Measurements from ENCODE around the gene ANO10.
"Not testable (repeated sequence)": the region's sequence is repeated elsewhere in the genome, so short reads cannot be mapped to it uniquely, and the experiment has no call there.

The ANO10 gene

DNA sequence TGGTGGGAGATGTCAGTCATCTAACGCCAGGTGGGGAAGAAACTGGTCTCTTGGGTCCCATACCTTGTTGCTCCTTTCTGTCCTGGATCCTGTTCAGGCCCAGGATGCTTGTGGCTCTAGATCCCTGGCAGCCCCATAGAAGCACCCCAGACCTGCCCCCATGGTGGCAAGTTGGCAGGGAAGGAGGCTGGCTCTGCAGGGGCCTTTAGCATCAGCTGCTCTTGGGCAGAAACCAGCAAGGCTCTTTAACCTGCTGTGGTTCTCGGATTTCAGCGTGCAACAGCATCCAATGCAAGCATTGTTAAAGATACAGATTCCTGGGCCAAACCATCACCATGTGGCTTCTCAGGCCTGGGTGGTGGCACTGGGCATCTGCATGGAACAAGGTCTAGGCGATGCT is 259.6 kb downstream of the ANO10 start:
- no peak overlapping the region for H3K4me3 ChIP-seq (ENCODE audit: low read depth, low read length)
- TF ChIP-seq, protein P1, sequence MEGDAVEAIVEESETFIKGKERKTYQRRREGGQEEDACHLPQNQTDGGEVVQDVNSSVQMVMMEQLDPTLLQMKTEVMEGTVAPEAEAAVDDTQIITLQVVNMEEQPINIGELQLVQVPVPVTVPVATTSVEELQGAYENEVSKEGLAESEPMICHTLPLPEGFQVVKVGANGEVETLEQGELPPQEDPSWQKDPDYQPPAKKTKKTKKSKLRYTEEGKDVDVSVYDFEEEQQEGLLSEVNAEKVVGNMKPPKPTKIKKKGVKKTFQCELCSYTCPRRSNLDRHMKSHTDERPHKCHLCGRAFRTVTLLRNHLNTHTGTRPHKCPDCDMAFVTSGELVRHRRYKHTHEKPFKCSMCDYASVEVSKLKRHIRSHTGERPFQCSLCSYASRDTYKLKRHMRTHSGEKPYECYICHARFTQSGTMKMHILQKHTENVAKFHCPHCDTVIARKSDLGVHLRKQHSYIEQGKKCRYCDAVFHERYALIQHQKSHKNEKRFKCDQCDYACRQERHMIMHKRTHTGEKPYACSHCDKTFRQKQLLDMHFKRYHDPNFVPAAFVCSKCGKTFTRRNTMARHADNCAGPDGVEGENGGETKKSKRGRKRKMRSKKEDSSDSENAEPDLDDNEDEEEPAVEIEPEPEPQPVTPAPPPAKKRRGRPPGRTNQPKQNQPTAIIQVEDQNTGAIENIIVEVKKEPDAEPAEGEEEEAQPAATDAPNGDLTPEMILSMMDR (IDR thresholded peaks at IDR 0.05; ENCODE audit: low read depth, low read length), result no peak

DNA sequence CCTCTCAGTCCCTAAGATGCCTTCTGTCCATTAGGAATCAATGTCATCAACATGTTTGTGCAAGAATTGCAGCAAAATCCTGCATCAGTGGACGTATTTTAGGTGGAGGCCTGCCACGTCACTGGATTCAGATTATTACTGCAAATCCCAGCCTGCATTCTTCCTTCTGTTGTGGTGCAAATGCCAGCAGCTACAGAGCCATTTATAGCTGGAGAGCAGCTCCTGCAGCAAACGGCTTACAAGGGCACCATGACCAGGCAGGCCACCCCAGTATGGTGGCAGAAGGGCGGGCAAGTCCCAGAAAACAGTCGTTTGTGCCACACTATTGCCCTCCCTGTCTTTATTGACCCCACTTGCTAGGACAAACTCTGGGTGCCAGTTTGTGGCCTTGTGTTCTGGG is 260.7 kb downstream of the ANO10 start:
- H3K4me3 ChIP-seq (ENCODE audit: low read depth, low read length), result no peak overlapping the region
- TF ChIP-seq, protein P1 (IDR thresholded peaks at IDR 0.05; ENCODE audit: low read depth, low read length), result no peak

DNA sequence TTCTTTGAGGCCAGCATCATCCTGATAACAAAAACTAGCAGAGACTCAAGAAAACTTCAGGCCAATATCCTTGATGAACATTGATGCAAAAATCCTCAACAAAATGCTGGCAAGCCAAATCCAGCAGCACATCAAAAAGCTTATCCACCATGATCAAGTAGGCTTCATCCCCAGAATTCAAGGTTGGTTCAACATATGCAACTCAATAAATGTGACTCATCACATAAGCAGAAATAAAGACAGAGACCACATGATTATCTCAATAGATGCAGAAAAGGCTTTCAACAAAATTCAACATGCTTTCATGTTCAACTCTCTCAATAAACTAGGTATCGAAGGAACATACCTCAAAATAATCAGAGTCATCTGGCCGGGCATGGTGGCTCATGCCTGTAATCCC is 265.8 kb downstream of the ANO10 start:
- not testable (repeated sequence) for H3K4me3 ChIP-seq (ENCODE audit: low read depth, low read length)

DNA sequence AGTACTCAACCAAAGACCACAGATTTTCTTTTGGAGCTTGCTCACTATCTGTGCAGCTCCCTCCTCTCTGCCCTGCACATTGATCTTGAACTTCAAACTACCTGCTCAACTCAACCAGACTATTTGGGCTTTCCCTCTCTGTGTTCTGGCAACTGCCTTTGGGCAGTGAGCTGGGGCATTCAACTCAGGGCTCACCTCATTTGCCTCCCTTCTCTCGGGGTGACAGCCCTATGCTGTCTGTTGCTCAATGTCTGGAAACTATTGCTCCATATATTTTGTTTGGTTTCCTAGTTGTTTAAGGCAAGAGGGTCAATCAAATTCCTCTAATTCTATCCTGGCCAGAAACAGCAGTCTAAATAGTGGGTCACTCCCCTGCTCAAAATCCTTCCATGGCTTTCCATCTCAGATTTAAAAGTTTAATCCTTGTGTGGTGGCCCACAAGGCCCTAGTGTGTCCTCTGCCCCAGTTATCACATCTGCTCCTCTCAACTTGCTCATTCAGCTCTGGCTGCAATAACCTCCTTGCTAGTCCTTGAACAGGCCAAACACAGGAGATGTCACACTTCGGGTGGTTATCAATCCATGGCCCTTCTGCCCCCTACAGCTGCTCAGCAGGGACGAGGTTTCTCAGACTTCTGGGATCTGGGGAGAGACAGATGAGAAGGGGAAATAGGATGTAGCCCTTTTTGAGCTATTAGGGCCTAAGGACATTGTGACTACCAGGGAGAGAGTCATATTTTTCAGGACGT is 267.7 kb downstream of the ANO10 start:
- TF ChIP-seq, protein P1 (IDR thresholded peaks at IDR 0.05; ENCODE audit: low read depth, low read length), result no peak
- H3K4me3 ChIP-seq (ENCODE audit: low read depth, low read length), result no peak overlapping the region

DNA sequence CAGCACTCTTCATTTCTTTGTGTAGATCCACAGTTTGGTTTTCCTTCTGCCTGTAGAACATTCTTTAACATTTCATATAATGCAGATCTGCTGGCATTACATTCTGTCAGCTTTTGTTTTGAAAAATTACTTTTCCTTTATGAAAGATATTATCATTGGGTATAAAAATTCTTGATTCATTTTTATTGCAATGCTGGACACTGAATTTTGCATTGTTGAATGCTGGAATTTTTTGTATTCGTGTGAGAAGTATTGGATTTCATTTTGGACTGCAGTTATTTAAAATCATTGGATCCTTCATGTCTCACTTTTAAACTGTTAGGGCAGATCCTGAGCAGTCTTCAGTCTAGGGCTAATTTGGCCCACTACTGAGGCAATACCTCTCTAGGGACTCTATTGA is 268.4 kb downstream of the ANO10 start:
- H3K4me3 ChIP-seq (ENCODE audit: low read depth, low read length), result no peak overlapping the region
- TF ChIP-seq, protein P1 (IDR thresholded peaks at IDR 0.05; ENCODE audit: low read depth, low read length), result no peak

DNA sequence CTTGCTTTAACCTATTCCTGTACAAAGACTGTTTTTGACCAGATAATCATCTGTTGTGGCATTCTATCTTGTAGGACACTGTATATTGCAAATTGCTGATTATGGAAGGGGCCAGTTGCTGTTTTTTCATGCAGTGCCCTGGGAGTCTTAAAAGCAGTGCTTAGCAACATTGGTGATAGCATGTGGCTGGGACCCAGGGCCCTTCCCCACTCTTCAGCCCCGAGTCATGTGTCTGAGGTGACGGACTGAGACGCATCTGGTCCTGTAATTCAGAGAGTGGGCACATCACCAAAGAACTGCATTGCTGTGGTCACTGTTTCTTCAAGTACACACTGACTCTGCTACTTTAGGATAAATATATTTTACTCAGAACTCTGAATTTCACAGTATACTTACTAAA is 272.1 kb downstream of the ANO10 start:
- TF ChIP-seq, protein P1 (IDR thresholded peaks at IDR 0.05; ENCODE audit: low read depth, low read length), result no peak
- H3K4me3 ChIP-seq (ENCODE audit: low read depth, low read length), result no peak overlapping the region

DNA sequence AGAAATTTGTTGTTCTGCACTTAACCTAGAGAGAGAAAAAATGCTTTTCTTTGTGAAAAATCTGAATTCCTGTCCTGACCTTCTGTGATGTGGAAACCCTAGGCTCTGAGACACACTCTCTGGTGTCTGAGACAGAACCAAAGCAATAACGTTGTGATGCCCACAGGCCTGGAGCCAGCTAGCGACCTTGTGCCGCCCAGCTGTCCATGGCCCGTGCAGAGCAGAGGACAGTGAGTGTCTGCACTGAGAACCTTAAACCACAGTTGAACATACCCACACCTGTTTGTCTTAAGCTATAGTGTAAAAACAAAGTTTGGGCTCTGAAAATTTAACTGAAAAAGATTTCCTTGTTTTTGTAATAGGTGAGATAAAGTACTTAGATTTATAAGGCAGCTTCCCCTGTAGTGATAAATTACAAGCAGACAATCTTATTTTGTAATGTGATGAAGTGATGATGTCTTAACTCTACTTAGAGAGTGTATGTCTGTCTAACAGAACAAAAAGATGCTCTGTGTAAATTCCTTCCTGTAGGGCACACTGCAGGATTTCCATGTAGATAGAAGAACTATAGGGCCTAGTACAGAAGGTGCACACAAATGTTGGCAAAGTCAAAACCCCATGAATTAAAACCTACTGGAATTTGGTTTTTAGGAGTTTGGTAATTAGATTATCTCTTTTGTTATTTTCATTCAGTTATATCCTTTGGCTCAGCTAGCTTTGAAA is 272.8 kb downstream of the ANO10 start:
- TF ChIP-seq, protein P1 (IDR thresholded peaks at IDR 0.05; ENCODE audit: low read depth, low read length), result no peak
- H3K4me3 ChIP-seq (ENCODE audit: low read depth, low read length), result no peak overlapping the region
